ENCODE results near the gene NHEJ1.

GRCh38 chr2:219186754-219187456, 26.3 kb upstream of the NHEJ1 start:
- TF ChIP-seq, protein P1, sequence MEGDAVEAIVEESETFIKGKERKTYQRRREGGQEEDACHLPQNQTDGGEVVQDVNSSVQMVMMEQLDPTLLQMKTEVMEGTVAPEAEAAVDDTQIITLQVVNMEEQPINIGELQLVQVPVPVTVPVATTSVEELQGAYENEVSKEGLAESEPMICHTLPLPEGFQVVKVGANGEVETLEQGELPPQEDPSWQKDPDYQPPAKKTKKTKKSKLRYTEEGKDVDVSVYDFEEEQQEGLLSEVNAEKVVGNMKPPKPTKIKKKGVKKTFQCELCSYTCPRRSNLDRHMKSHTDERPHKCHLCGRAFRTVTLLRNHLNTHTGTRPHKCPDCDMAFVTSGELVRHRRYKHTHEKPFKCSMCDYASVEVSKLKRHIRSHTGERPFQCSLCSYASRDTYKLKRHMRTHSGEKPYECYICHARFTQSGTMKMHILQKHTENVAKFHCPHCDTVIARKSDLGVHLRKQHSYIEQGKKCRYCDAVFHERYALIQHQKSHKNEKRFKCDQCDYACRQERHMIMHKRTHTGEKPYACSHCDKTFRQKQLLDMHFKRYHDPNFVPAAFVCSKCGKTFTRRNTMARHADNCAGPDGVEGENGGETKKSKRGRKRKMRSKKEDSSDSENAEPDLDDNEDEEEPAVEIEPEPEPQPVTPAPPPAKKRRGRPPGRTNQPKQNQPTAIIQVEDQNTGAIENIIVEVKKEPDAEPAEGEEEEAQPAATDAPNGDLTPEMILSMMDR (IDR thresholded peaks at IDR 0.05; ENCODE audit: insufficient read depth, low read depth, low read length): no peak
- TF ChIP-seq EZH2 (IDR thresholded peaks at IDR 0.05; ENCODE audit: insufficient read depth, low read length): no peak
